NB4 (cell line): ENCODE data around the gene ZPR1.

Experiments
- DNase-seq: peaks from one replicate; pipeline ENCODE4 v3.0.0; 2010; ENCODE audit warnings: low read depth
- H3K4me3 ChIP-seq: one replicate; pipeline ENCODE4 v1.5.1; 2011; ENCODE audit warnings: mild to moderate bottlenecking, low read depth, low read length, moderate library complexity
- CTCF ChIP-seq: IDR thresholded peaks from one replicate; pipeline ENCODE4 v1.5.1; 2012; ENCODE audit warnings: low read depth, low read length
- MAX ChIP-seq: IDR thresholded peaks from 2 replicates; pipeline ENCODE4 v1.6.1; 2011; ENCODE audit warnings: low read depth, low read length
- MYC ChIP-seq: IDR thresholded peaks from 2 replicates; pipeline ENCODE4 v1.6.1; 2011; ENCODE audit warnings: low read depth, low read length
- POLR2A ChIP-seq: IDR thresholded peaks from 2 replicates; pipeline ENCODE4 v1.6.1; 2011; ENCODE audit warnings: mild to moderate bottlenecking; ENCODE audit not compliant: insufficient read length; ENCODE audit errors: extremely low read depth

Gene ZPR1

GRCh38 chr11:116833491-116833815, 45.6 kb upstream of the ZPR1 start:
- H3K4me3 ChIP-seq, result no peak overlapping the region
- TF ChIP-seq MYC (no peak), CTCF (no peak), POLR2A (no peak), MAX (no peak)
- DNase-seq, result no peak

GRCh38 chr11:116832350-116833290, 44.8 kb upstream of the ZPR1 start:
- TF ChIP-seq POLR2A, result no peak
- TF ChIP-seq MYC, result no peak
- no peak for TF ChIP-seq CTCF
- TF ChIP-seq MAX, result no peak
- no peak overlapping the region for H3K4me3 ChIP-seq
- peak; percentile 40 for DNase-seq

GRCh38 chr11:116831790-116832349, 44.0 kb upstream of the ZPR1 start:
- TF ChIP-seq MAX (no peak), POLR2A (no peak), MYC (no peak), CTCF (no peak)
- DNase-seq, result no peak
- H3K4me3 ChIP-seq, result no peak overlapping the region

- DNase-seq, result no peak
- TF ChIP-seq MAX (no peak), CTCF (no peak), POLR2A (no peak), MYC (no peak)
- no peak overlapping the region for H3K4me3 ChIP-seq
Observed at GRCh38 chr11:116830184-116830912, 42.5 kb upstream of the ZPR1 start.

- no peak within 1 kb of the TSS for H3K4me3 ChIP-seq
- TF ChIP-seq CTCF (no peak), MAX (no peak), POLR2A (no peak), MYC (no peak)
- no peak for DNase-seq
Observed at GRCh38 chr11:116829525-116830183, 41.8 kb upstream of the ZPR1 start, which contains the start of gene APOC3. APOC3 (plus strand) TSS chr11:116829907; CDS start chr11:116830583, 676 bp downstream.
